ENCODE results near the gene YWHAQ. TPM values are rescaled to one million over a fixed set of nuclear protein-coding genes. Genes with fewer than 3 reads are reported as not detected.

The YWHAQ gene
- total and polyA plus RNA-seq, 4 donors: 68.8 to 145 (median 88.0) TPM

- Histone ChIP-seq H3K9me3 (ENCODE audit: control insufficient read depth in 4 of 4, low read length in 3 of 4) (no peaks in the 10 kb centered on the region), H3K4me1 (ENCODE audit: control insufficient read depth in 4 of 4, insufficient read depth in 4 of 4, low read length in 3 of 4) (no peaks in the 10 kb centered on the region), H3K9ac (ENCODE audit: low read depth in 1 of 2, low read length in 2 of 2) (no peak overlapping the region), H3K27me3 (ENCODE audit: control insufficient read depth in 4 of 4, insufficient read depth in 4 of 4, low read length in 3 of 4) (no peaks in the 10 kb centered on the region), H3K27ac (ENCODE audit: low read depth in 1 of 2, low read length in 2 of 2) (no peak overlapping the region), H3K36me3 (ENCODE audit: control insufficient read depth in 4 of 4, insufficient read depth in 3 of 4, low read depth in 1 of 4, low read length in 3 of 4) (no peaks in the 10 kb centered on the region), H3K4me3 (ENCODE audit: low read depth in 1 of 3, low read length in 3 of 3) (no peak overlapping the region)
- DNase-seq (ENCODE audit: low spot score): no peak
- TF ChIP-seq NR2F2 (IDR thresholded peaks at IDR 0.05): no peak
- 90% methylated on average over 6 of the region's 6 CpGs for WGBS
Observed at GRCh38 chr2:9673914-9674481, 43.2 kb upstream of the YWHAQ start.

- Histone ChIP-seq H3K27ac (ENCODE audit: low read depth in 1 of 2, low read length in 2 of 2) (no peak overlapping the region), H3K4me3 (ENCODE audit: low read depth in 1 of 3, low read length in 3 of 3) (no peak overlapping the region), H3K4me1 (ENCODE audit: control insufficient read depth in 4 of 4, insufficient read depth in 4 of 4, low read length in 3 of 4) (no peaks in the 10 kb centered on the region), H3K27me3 (ENCODE audit: control insufficient read depth in 4 of 4, insufficient read depth in 4 of 4, low read length in 3 of 4) (no peaks in the 10 kb centered on the region), H3K9ac (ENCODE audit: low read depth in 1 of 2, low read length in 2 of 2) (no peak overlapping the region), H3K36me3 (ENCODE audit: control insufficient read depth in 4 of 4, insufficient read depth in 3 of 4, low read depth in 1 of 4, low read length in 3 of 4) (no peaks in the 10 kb centered on the region), H3K9me3 (ENCODE audit: control insufficient read depth in 4 of 4, low read length in 3 of 4) (no peaks in the 10 kb centered on the region)
- 90% methylated on average over 5 of the region's 5 CpGs for WGBS
- DNase-seq (ENCODE audit: low spot score): no peak
- TF ChIP-seq SP1 (IDR thresholded peaks at IDR 0.05) (no peak), GABPA (IDR thresholded peaks at IDR 0.05 in 1 of 2, conservative IDR thresholded peaks at IDR 0.05 in 1 of 2) (no peak), FOXA1 (IDR thresholded peaks at IDR 0.05) (no peak), CTCF (IDR thresholded peaks at IDR 0.05; ENCODE audit: low read depth, low read length, missing input control) (no peak), JUND (IDR thresholded peaks at IDR 0.05) (no peak)
Observed at GRCh38 chr2:9668687-9669345, 38.0 kb upstream of the YWHAQ start.

- TF ChIP-seq RXRA (IDR thresholded peaks at IDR 0.05) (no peak), HNF4A (conservative IDR thresholded peaks at IDR 0.05) (no peak), NR2F2 (IDR thresholded peaks at IDR 0.05) (no peak), ATF3 (IDR thresholded peaks at IDR 0.05) (no peak), TAF1 (conservative IDR thresholded peaks at IDR 0.05) (no peak), SP1 (IDR thresholded peaks at IDR 0.05) (no peak), CTCF (IDR thresholded peaks at IDR 0.05; ENCODE audit: low read depth, low read length, missing input control) (no peak), FOXA2 (IDR thresholded peaks at IDR 0.05) (no peak), YY1 (IDR thresholded peaks at IDR 0.05) (no peak)
- Histone ChIP-seq H3K4me1 (ENCODE audit: control insufficient read depth in 4 of 4, insufficient read depth in 4 of 4, low read length in 3 of 4) (no peaks in the 10 kb centered on the region), H3K27ac (ENCODE audit: low read depth in 1 of 2, low read length in 2 of 2) (no peak overlapping the region), H3K9me3 (ENCODE audit: control insufficient read depth in 4 of 4, low read length in 3 of 4) (no peaks in the 10 kb centered on the region), H3K36me3 (ENCODE audit: control insufficient read depth in 4 of 4, insufficient read depth in 3 of 4, low read depth in 1 of 4, low read length in 3 of 4) (no peaks in the 10 kb centered on the region), H3K4me3 (ENCODE audit: low read depth in 1 of 3, low read length in 3 of 3) (no peak overlapping the region), H3K27me3 (ENCODE audit: control insufficient read depth in 4 of 4, insufficient read depth in 4 of 4, low read length in 3 of 4) (no peaks in the 10 kb centered on the region), H3K9ac (ENCODE audit: low read depth in 1 of 2, low read length in 2 of 2) (no peak overlapping the region)
- no peak for DNase-seq (ENCODE audit: low spot score)
- 93% methylated on average over 3 of the region's 3 CpGs for WGBS
Observed at GRCh38 chr2:9667826-9668225, 37.0 kb upstream of the YWHAQ start.

Data from liver (tissue), 9 donors.